Stimulated activated CD4-positive, alpha-beta T cell treated with anti-CD3 and anti-CD28 coated beads, Interleukin-1b, Interleukin-23, amount 100 ng/mL, for 1 hour (primary cell): ENCODE results near the gene ANO6.
"Not testable (repeated sequence)": the region's sequence is repeated elsewhere in the genome, so short reads cannot be mapped to it uniquely, and the experiment has no call there.

Experiments used
- DNase-seq, 2 donors: peaks; one replicate each; pipeline ENCODE4 v3.0.0-alpha.2; 2020; ENCODE audit warnings: low read depth in 2 of 2

ANO6 gene

GRCh38 chr12:45215419-45216229 lies at the start of gene ANO6:
Gene ANO6, plus strand, starts transcription at chr12:45216095. Its CDS starts 227 bp downstream, at chr12:45216322.
- DNase-seq, result peak; percentile 25 to 61

GRCh38 chr12:45168976-45169375 lies 46.9 kb upstream of the ANO6 start:
- DNase-seq, result no peak

GRCh38 chr12:45170456-45171042 lies 45.3 kb upstream of the ANO6 start:
- DNase-seq, result peak; percentile 58 to 79

GRCh38 chr12:45173293-45173692 lies 42.6 kb upstream of the ANO6 start:
- DNase-seq, result not testable (repeated sequence)

- DNase-seq, result no peak
Observed at GRCh38 chr12:45174595-45174994, 41.3 kb upstream of the ANO6 start.

GRCh38 chr12:45178771-45179170 lies 37.1 kb upstream of the ANO6 start:
- DNase-seq, result no peak

GRCh38 chr12:45182511-45182910 lies 33.4 kb upstream of the ANO6 start:
- DNase-seq, result no peak

GRCh38 chr12:45183246-45183645 lies 32.6 kb upstream of the ANO6 start:
- DNase-seq, result no peak

- DNase-seq, result no peak
Observed at GRCh38 chr12:45184147-45184963, 31.5 kb upstream of the ANO6 start.

GRCh38 chr12:45186762-45187161 lies 29.1 kb upstream of the ANO6 start:
- DNase-seq, result no peak

GRCh38 chr12:45189766-45190403 lies 26.0 kb upstream of the ANO6 start:
- no peak for DNase-seq

- no peak for DNase-seq
Observed at GRCh38 chr12:45191239-45191638, 24.7 kb upstream of the ANO6 start.

- no peak for DNase-seq
Observed at GRCh38 chr12:45192707-45193106, 23.2 kb upstream of the ANO6 start.

GRCh38 chr12:45200491-45201043 lies 15.3 kb upstream of the ANO6 start:
- no peak for DNase-seq

- no peak for DNase-seq
Observed at GRCh38 chr12:45203767-45204166, 12.1 kb upstream of the ANO6 start.

GRCh38 chr12:45204757-45205156 lies 11.1 kb upstream of the ANO6 start:
- no peak for DNase-seq

GRCh38 chr12:45205165-45205825 lies 10.6 kb upstream of the ANO6 start:
- no peak for DNase-seq

GRCh38 chr12:45208604-45209487 lies 7.0 kb upstream of the ANO6 start:
- DNase-seq, result no peak

GRCh38 chr12:45209784-45210183 lies 6.1 kb upstream of the ANO6 start:
- no peak for DNase-seq

GRCh38 chr12:45212064-45212463 lies 3.8 kb upstream of the ANO6 start:
- no peak for DNase-seq
